Measurements from ENCODE around the gene SPPL3.

DNA sequence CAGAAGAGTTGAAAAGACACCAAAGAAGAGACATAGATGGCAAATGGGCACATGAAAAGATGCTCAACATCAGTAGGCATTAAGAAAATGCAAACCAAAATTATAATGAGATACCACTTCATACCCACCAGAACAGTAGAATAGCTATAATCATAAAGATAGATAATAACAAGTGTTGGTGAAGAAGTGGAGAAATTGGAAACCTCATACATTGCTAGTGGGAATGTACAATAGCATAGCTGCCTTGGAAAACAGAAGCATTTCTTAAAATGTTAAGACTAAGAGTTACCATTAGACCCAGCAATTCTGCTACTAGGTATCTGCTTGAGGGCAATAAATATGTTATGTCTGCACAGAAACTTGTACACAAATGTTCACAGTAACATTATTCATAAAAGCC, 99.7 kb downstream of the SPPL3 start:
- no peak for TF ChIP-seq MXI1 (IDR thresholded peaks at IDR 0.05; ENCODE audit: low read depth, low read length)
- TF ChIP-seq CTCF (IDR thresholded peaks at IDR 0.05): no peak
- TF ChIP-seq SIN3A (IDR thresholded peaks at IDR 0.05; ENCODE audit: borderline replicate concordance, low read depth, low read length): no peak
